ENCODE measurements around the gene ABCC6.
"Not testable (repeated sequence)": the region's sequence is repeated elsewhere in the genome, so short reads cannot be mapped to it uniquely, and the experiment has no call there.

ABCC6 gene

GRCh38 chr16:16207787-16208334 lies 15.4 kb downstream of the ABCC6 start:
- H3K36me3 ChIP-seq, H3K4me1 ChIP-seq, H3K27me3 ChIP-seq, H4K20me1 ChIP-seq, H3K4me2 ChIP-seq, H3K9me3 ChIP-seq, H3K4me3 ChIP-seq, H3K27ac ChIP-seq, H3K9ac ChIP-seq: not testable (repeated sequence)

- not testable (repeated sequence) for H3K4me3 ChIP-seq, H3K4me2 ChIP-seq, H4K20me1 ChIP-seq, H3K4me1 ChIP-seq, H3K27me3 ChIP-seq, H3K9ac ChIP-seq, H3K9me3 ChIP-seq, H3K27ac ChIP-seq, H3K36me3 ChIP-seq
These were observed 16.1 kb downstream of the ABCC6 start for GRCh38 chr16:16207097-16207786.

GRCh38 chr16:16205864-16206263 lies 17.4 kb downstream of the ABCC6 start:
- H3K9me3 ChIP-seq, H3K27me3 ChIP-seq, H3K4me3 ChIP-seq, H3K36me3 ChIP-seq, H4K20me1 ChIP-seq, H3K9ac ChIP-seq, H3K27ac ChIP-seq, H3K4me2 ChIP-seq: not testable (repeated sequence)
- peaks cover 10% of the 10 kb centered on the region for H3K4me1 ChIP-seq

DNA sequence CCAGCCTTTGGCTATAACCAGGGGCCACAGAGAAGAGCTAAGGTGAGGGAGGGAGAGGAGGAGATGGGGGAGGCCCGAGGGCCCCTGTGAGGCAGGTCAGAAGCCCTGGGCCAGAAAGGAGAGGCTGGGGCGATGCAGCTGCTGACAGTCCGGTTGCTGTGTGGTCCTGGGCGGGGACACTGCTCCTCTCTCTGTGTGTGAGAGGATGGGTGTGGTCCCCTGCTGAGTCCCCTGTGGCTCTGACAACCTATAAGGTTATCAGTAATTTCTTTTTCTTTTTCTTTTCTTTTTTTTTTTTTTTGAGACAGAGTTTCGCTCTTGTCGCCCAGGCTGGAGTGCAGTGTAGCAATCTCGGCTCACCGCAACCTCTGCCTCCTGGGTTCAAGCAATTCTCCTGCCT lies 18.7 kb downstream of the ABCC6 start:
- H3K9me3 ChIP-seq, H3K27ac ChIP-seq, H3K4me3 ChIP-seq, H3K9ac ChIP-seq, H3K27me3 ChIP-seq, H3K36me3 ChIP-seq, H4K20me1 ChIP-seq, H3K4me2 ChIP-seq: not testable (repeated sequence)
- H3K4me1 ChIP-seq: peaks cover 14% of the 10 kb centered on the region

DNA sequence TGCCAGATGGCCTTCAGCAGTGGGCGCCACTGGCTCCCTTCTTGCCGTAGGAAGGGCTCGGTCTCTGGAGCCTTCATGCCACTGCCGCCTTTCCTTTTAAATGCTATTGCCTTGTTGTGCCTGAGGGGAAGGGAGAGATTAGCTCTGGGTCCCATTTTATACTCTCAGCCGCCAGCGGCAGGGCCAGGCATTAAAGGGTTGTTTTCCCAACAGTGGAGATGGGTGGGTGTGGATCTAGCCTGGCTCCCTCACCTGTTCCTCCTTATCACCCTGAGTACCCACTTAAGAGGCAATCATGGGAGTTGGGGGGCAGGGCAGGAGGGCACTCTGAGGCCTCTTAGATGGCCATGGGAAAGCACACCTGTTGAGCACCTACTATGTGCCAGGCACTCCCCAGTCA lies 19.8 kb downstream of the ABCC6 start:
- not testable (repeated sequence) for H3K9ac ChIP-seq, H3K4me2 ChIP-seq, H4K20me1 ChIP-seq, H3K36me3 ChIP-seq, H3K27me3 ChIP-seq, H3K27ac ChIP-seq, H3K9me3 ChIP-seq, H3K4me3 ChIP-seq
- peaks cover 14% of the 10 kb centered on the region for H3K4me1 ChIP-seq

- not testable (repeated sequence) for H3K36me3 ChIP-seq, H3K27me3 ChIP-seq, H3K9me3 ChIP-seq, H3K4me2 ChIP-seq, H4K20me1 ChIP-seq, H3K27ac ChIP-seq, H3K4me3 ChIP-seq, H3K9ac ChIP-seq
- H3K4me1 ChIP-seq: peaks cover 19% of the 10 kb centered on the region
These were observed 20.7 kb downstream of the ABCC6 start for GRCh38 chr16:16202400-16203143.

- H4K20me1 ChIP-seq, H3K9me3 ChIP-seq, H3K4me2 ChIP-seq, H3K27me3 ChIP-seq, H3K4me3 ChIP-seq, H3K9ac ChIP-seq, H3K36me3 ChIP-seq, H3K27ac ChIP-seq: not testable (repeated sequence)
- H3K4me1 ChIP-seq: peaks cover 26% of the 10 kb centered on the region
These were observed 21.4 kb downstream of the ABCC6 start for GRCh38 chr16:16201880-16202279.

GRCh38 chr16:16200391-16200790 lies 22.9 kb downstream of the ABCC6 start:
- H3K9me3 ChIP-seq: not testable (repeated sequence)

DNA sequence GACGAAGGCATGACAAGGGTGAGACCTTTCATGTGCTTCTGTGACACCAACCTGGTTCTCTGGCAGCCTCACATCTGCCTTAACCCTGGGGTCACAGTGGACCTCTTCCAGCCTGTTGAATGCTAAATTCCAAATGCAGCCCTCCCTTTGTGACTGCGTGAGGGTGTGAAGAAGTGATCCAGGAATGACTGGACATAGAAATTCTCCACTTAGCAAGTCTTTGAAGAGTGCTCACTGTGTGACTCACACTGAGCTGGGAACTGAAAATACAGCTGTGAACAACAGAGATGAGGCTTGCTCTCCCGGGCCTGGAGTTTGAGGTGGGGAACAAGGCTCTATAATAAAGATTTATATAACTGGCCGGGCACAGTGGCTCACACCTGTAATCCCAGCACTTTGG lies 23.9 kb downstream of the ABCC6 start:
- not testable (repeated sequence) for H3K9ac ChIP-seq, H3K4me3 ChIP-seq, H3K4me2 ChIP-seq, H3K27ac ChIP-seq, H3K36me3 ChIP-seq, H4K20me1 ChIP-seq, H3K27me3 ChIP-seq, H3K9me3 ChIP-seq
- H3K4me1 ChIP-seq: peaks cover 27% of the 10 kb centered on the region

More at GRCh38 chr16:16200391-16200790, 22.9 kb downstream of the ABCC6 start:
- not testable (repeated sequence) for H3K27me3 ChIP-seq, H3K27ac ChIP-seq, H3K4me3 ChIP-seq, H4K20me1 ChIP-seq, H3K4me2 ChIP-seq, H3K9ac ChIP-seq, H3K36me3 ChIP-seq
- H3K4me1 ChIP-seq: peaks cover 27% of the 10 kb centered on the region

GRCh38 chr16:16197966-16198365 lies 25.3 kb downstream of the ABCC6 start:
- Histone ChIP-seq H3K4me1 (peaks cover 28% of the 10 kb centered on the region), H3K4me2 (no peak overlapping the region), H3K4me3 (no peak overlapping the region), H3K27ac (no peak overlapping the region), H3K9me3 (no peaks in the 10 kb centered on the region), H4K20me1 (no peaks in the 10 kb centered on the region), H3K9ac (no peak overlapping the region), H3K27me3 (no peaks in the 10 kb centered on the region), H3K36me3 (no peaks in the 10 kb centered on the region)
- TF ChIP-seq Cebpa-rat (IDR thresholded peaks at IDR 0.05): no peak

DNA sequence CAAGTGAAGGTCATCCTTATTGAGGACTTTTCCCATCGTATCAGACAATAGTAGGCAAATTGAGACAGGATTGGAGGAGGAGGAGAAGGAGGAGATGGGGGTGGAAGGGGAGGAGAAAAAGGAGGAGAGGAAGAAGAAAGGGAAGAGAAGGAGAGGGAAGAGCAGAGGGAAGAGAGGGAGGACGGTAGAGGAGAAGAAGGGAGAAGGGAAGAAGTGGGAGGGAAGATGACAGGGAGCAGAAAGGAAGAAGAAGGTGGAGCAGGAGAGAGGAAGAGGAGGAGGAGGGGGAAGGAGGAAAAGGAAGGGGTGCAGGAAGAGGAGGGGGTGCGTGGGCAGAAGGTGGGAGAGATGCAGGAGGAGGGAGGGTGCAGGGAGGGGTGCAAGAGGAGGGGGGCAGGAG lies 26.0 kb downstream of the ABCC6 start:
- no peaks in the 10 kb centered on the region for H3K27me3 ChIP-seq
- H3K9ac ChIP-seq: no peak overlapping the region
- H3K9me3 ChIP-seq: no peaks in the 10 kb centered on the region
- peak overlapping the region; percentile 35 for H3K4me2 ChIP-seq
- H3K4me3 ChIP-seq: no peak overlapping the region
- no peak for TF ChIP-seq Cebpa-rat (IDR thresholded peaks at IDR 0.05)
- H4K20me1 ChIP-seq: no peaks in the 10 kb centered on the region
- H3K4me1 ChIP-seq: peaks cover 34% of the 10 kb centered on the region
- 0 out of 2 replicates have a peak overlapping the region, but pooled peaks have one; percentile 14 for H3K27ac ChIP-seq
- H3K36me3 ChIP-seq: no peaks in the 10 kb centered on the region

Measured in BLaER1 (cell line).